ENCODE results near the gene AKAP3.

- no peak for TF ChIP-seq CTCF (IDR thresholded peaks at IDR 0.05; ENCODE audit: low read depth, low read length, missing input control)
- no peak for TF ChIP-seq ATF3 (IDR thresholded peaks at IDR 0.05)
- TF ChIP-seq HNF4G (IDR thresholded peaks at IDR 0.05) = no peak
- TF ChIP-seq REST (IDR thresholded peaks at IDR 0.05) = no peak
- TF ChIP-seq TAF1 (conservative IDR thresholded peaks at IDR 0.05) = no peak
- TF ChIP-seq EGR1 (IDR thresholded peaks at IDR 0.05; ENCODE audit: low read depth in 2 of 2) = no peak
- no peak for TF ChIP-seq YY1 (IDR thresholded peaks at IDR 0.05)
These were observed 749 bp downstream of the AKAP3 start for GRCh38 chr12:4648104-4648500.

Data from liver (tissue), 3 donors.